SH-SY5Y (cell line): ENCODE data around the gene KLHL29.

Experiments
- GATA2 ChIP-seq: IDR thresholded peaks from 2 replicates; pipeline ENCODE4 v1.6.1; 2011; ENCODE audit warnings: mild to moderate bottlenecking, low read depth, low read length
- GATA3 ChIP-seq: IDR thresholded peaks from 2 replicates; pipeline ENCODE4 v1.6.1; 2011; ENCODE audit warnings: low read depth, mild to moderate bottlenecking, low read length, moderate library complexity

DNA sequence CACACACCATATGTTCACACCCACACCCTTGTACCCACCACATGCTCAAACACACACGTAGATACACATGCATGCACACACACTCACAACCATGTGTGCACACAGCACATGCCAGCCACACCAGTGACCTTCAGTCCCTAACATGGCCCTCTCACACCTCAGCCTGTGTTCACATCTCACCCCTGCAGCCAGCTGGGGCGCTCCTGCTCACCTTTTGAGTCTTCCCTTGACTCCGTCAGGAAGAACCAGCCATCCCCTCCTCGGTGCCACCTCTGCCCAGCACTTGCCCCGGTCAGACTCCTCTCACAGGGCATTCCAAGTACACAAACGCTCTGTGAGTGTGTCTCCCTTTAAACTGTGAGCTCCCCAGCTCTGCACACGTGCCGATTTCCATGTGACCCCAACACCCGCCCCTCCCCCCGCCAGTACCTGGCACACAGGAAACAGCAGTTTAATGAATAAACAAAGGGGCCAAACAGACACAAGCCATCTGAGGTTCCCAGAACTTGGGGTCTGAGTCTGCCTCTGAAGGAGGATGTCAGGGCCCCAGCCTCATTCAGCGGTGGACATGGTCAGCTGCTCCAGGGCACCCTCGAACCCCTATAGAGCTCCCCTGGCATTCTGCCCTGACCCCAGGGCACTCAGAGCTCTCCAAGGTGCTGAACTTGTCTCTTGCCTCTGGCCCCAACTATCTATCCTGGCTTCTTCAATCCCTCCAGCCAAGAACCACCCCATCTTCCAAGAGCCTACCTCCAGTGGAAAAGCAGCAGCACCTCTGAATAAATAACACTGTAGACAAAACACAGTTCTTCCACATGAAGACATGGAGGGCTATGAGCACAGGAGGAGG, 289.1 kb downstream of the KLHL29 start:
- TF ChIP-seq GATA2 (no peak), GATA3 (no peak)
